Loucy (cell line): ENCODE data around the gene SH3RF3.

Experiments
- CTCF ChIP-seq: fragments of 200-600 bp; sonication (generic); conservative IDR thresholded peaks from 2 replicates; pipeline ENCODE4 v1.5.1; 2014; ENCODE audit warnings: mild to moderate bottlenecking, antibody characterized with exemption, low read length
- EZH2phosphoT487 ChIP-seq: fragments of 200-600 bp; IDR thresholded peaks from 2 replicates; pipeline ENCODE4 v1.6.1; 2018; ENCODE audit warnings: antibody characterized with exemption, mild to moderate bottlenecking, moderate library complexity, borderline replicate concordance

DNA sequence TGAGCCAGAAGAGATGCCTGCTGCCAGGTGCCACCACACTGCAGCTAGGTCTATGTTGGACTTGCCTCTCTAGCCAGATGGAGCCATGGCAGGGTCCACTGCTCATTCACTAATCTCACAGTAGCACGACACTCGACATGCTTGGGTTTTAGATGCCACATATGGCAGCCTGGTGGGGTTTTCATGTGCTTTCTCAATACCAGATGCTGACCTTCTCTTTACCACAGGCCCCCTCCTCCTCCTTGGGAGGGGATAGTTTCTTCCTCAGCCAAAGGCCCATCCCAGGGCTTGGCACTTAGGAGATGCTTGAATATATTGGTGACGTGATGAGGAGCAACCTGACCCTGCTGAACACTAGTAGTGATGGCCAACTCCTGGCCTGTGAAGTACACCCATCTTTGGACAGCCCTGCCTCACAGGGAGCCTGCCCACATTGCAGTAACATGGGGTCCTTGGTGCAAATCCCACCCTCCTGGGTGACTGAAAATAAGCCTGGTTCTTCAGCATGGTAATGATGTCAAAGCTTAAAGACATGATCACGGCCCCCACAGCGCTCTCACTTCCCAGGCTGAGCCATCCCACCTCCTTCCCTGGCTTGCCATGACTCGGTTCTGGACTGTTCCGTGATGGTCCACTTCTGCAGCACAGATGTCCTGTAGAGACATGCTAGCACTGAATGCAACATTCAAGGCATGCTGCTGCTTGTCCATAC, 227.5 kb downstream of the SH3RF3 start:
- no peak for TF ChIP-seq CTCF
- no peak for TF ChIP-seq EZH2phosphoT487
